ENCODE data around the gene C17orf50. TPM values are rescaled to one million over a fixed set of nuclear protein-coding genes. Genes with fewer than 3 reads are reported as not detected.

Gene C17orf50
- total RNA-seq, 1 donor from 2014 or later: not detected

- TF ChIP-seq, protein P1, sequence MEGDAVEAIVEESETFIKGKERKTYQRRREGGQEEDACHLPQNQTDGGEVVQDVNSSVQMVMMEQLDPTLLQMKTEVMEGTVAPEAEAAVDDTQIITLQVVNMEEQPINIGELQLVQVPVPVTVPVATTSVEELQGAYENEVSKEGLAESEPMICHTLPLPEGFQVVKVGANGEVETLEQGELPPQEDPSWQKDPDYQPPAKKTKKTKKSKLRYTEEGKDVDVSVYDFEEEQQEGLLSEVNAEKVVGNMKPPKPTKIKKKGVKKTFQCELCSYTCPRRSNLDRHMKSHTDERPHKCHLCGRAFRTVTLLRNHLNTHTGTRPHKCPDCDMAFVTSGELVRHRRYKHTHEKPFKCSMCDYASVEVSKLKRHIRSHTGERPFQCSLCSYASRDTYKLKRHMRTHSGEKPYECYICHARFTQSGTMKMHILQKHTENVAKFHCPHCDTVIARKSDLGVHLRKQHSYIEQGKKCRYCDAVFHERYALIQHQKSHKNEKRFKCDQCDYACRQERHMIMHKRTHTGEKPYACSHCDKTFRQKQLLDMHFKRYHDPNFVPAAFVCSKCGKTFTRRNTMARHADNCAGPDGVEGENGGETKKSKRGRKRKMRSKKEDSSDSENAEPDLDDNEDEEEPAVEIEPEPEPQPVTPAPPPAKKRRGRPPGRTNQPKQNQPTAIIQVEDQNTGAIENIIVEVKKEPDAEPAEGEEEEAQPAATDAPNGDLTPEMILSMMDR (IDR thresholded peaks at IDR 0.05): no peak
- no peaks in the 10 kb centered on the region for H3K36me3 Mint-ChIP-seq (ENCODE audit: low read depth)
- H3K9me3 Mint-ChIP-seq (ENCODE audit: low read depth): no peaks in the 10 kb centered on the region
- no peak for DNase-seq (ENCODE audit: low spot score)
- H3K27ac Mint-ChIP-seq (ENCODE audit: unreplicated experiment): no peak overlapping the region
- H3K4me3 Mint-ChIP-seq (ENCODE audit: unreplicated experiment): peak overlapping the region; percentile 80
- H3K4me1 Mint-ChIP-seq (ENCODE audit: low read depth): peaks cover 24% of the 10 kb centered on the region
- H3K27me3 Mint-ChIP-seq (ENCODE audit: low read depth): no peaks in the 10 kb centered on the region
Observed at GRCh38 chr17:35732806-35733136, 27.9 kb upstream of the C17orf50 start.

GRCh38 chr17:35733366-35733765 lies 27.3 kb upstream of the C17orf50 start:
- TF ChIP-seq, protein P1 (IDR thresholded peaks at IDR 0.05): no peak
- peaks cover 20% of the 10 kb centered on the region for H3K4me1 Mint-ChIP-seq (ENCODE audit: low read depth)
- H3K9me3 Mint-ChIP-seq (ENCODE audit: low read depth): no peaks in the 10 kb centered on the region
- no peak overlapping the region for H3K4me3 Mint-ChIP-seq (ENCODE audit: unreplicated experiment)
- H3K27me3 Mint-ChIP-seq (ENCODE audit: low read depth): no peaks in the 10 kb centered on the region
- H3K36me3 Mint-ChIP-seq (ENCODE audit: low read depth): no peaks in the 10 kb centered on the region
- DNase-seq (ENCODE audit: low spot score): no peak
- no peak overlapping the region for H3K27ac Mint-ChIP-seq (ENCODE audit: unreplicated experiment)

GRCh38 chr17:35734396-35734795 lies 26.3 kb upstream of the C17orf50 start:
- Mint-ChIP-seq H3K36me3 (ENCODE audit: low read depth) (no peaks in the 10 kb centered on the region), H3K27ac (ENCODE audit: unreplicated experiment) (no peak overlapping the region), H3K4me3 (ENCODE audit: unreplicated experiment) (no peak overlapping the region), H3K9me3 (ENCODE audit: low read depth) (no peaks in the 10 kb centered on the region), H3K27me3 (ENCODE audit: low read depth) (peaks cover under 1% of the 10 kb centered on the region), H3K4me1 (ENCODE audit: low read depth) (peaks cover 20% of the 10 kb centered on the region)
- no peak for DNase-seq (ENCODE audit: low spot score)
- TF ChIP-seq, protein P1 (IDR thresholded peaks at IDR 0.05): no peak

GRCh38 chr17:35735036-35735805 lies 25.5 kb upstream of the C17orf50 start:
- TF ChIP-seq, protein P1 (IDR thresholded peaks at IDR 0.05): no peak
- H3K4me3 Mint-ChIP-seq (ENCODE audit: unreplicated experiment): no peak overlapping the region
- no peak overlapping the region for H3K27ac Mint-ChIP-seq (ENCODE audit: unreplicated experiment)
- DNase-seq (ENCODE audit: low spot score): no peak
- no peaks in the 10 kb centered on the region for H3K9me3 Mint-ChIP-seq (ENCODE audit: low read depth)
- H3K4me1 Mint-ChIP-seq (ENCODE audit: low read depth): peaks cover 20% of the 10 kb centered on the region
- H3K27me3 Mint-ChIP-seq (ENCODE audit: low read depth): peaks cover 9% of the 10 kb centered on the region
- peaks cover 2% of the 10 kb centered on the region for H3K36me3 Mint-ChIP-seq (ENCODE audit: low read depth)

GRCh38 chr17:35736236-35736635 lies 24.5 kb upstream of the C17orf50 start:
- peaks cover 14% of the 10 kb centered on the region for H3K4me1 Mint-ChIP-seq (ENCODE audit: low read depth)
- no peaks in the 10 kb centered on the region for H3K9me3 Mint-ChIP-seq (ENCODE audit: low read depth)
- peaks cover 14% of the 10 kb centered on the region for H3K27me3 Mint-ChIP-seq (ENCODE audit: low read depth)
- TF ChIP-seq, protein P1 (IDR thresholded peaks at IDR 0.05): no peak
- peaks cover 2% of the 10 kb centered on the region for H3K36me3 Mint-ChIP-seq (ENCODE audit: low read depth)
- no peak for DNase-seq (ENCODE audit: low spot score)
- no peak overlapping the region for H3K4me3 Mint-ChIP-seq (ENCODE audit: unreplicated experiment)
- H3K27ac Mint-ChIP-seq (ENCODE audit: unreplicated experiment): no peak overlapping the region

Measured in chondrocyte (in vitro differentiated cells).